ENCODE measurements around the gene MCRIP1.

DNA sequence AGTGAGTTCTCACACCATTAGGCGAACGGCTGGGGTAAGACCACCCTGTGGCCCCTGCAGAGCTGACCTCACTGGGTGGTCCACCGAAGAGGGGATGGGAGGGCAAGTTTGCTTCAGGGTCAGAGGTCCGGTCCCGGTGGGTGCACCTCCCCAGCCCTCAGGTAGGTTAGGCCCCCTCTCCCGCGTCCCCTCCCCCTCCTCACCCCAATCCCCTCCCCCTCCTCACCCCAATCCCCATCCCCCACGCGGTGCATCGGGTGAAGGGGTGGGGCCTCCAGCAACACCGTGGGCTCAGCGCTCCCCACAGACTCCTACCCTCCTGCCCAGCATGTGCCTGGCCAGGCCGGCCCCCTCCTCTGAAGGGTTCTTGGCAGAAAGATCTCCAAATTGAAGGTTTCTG lies 13.4 kb downstream of the MCRIP1 start:
- no peak for TF ChIP-seq BHLHE40 (IDR thresholded peaks at IDR 0.05; ENCODE audit: low read depth, low read length)
- TF ChIP-seq, protein P1, sequence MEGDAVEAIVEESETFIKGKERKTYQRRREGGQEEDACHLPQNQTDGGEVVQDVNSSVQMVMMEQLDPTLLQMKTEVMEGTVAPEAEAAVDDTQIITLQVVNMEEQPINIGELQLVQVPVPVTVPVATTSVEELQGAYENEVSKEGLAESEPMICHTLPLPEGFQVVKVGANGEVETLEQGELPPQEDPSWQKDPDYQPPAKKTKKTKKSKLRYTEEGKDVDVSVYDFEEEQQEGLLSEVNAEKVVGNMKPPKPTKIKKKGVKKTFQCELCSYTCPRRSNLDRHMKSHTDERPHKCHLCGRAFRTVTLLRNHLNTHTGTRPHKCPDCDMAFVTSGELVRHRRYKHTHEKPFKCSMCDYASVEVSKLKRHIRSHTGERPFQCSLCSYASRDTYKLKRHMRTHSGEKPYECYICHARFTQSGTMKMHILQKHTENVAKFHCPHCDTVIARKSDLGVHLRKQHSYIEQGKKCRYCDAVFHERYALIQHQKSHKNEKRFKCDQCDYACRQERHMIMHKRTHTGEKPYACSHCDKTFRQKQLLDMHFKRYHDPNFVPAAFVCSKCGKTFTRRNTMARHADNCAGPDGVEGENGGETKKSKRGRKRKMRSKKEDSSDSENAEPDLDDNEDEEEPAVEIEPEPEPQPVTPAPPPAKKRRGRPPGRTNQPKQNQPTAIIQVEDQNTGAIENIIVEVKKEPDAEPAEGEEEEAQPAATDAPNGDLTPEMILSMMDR (conservative IDR thresholded peaks at IDR 0.05; ENCODE audit: low read depth, low read length), result no peak
- TF ChIP-seq CEBPB (IDR thresholded peaks at IDR 0.05; ENCODE audit: low read depth, low read length), result no peak
